GM12878 (cell line): ENCODE data around the gene CACNG5. TPM values are rescaled to one million over a fixed set of nuclear protein-coding genes. Genes with fewer than 3 reads are reported as not detected.

Source experiments
- ATAC-seq: fragments of 200-7000 bp; cut with Tn5 transposase; 3 replicates; pipeline ENCODE4 v1.9.1; 2020; ENCODE audit warnings: mild to moderate bottlenecking, moderate library complexity
- BruUV-seq: library from RNA; stranded (reverse); fragments of 400-500 nt; replicated peaks from 2 replicates; lab custom pipeline; 2021; lab: Mats Ljungman, UMichigan
- CTCF ChIA-PET: fragments of 300-600 bp; sonication (Branson Sonifier 250); formaldehyde crosslinking; extraction: SDS; loops from one replicate; lab custom pipeline; 2021; ENCODE audit warnings: inconsistent platforms; lab: Yijun Ruan, JAX
- POLR2A ChIA-PET: fragments of 350-600 bp; formaldehyde crosslinking; extraction: SDS; loops from one replicate; lab custom pipeline; 2021; ENCODE audit warnings: inconsistent platforms; lab: Charles Lee
- RAD21 ChIA-PET: fragments of 300-600 bp; sonication (Branson Sonifier 250); formaldehyde crosslinking; loops from one replicate; lab custom pipeline; 2023; ENCODE audit warnings: antibody characterized with exemption; ENCODE audit not compliant: unreplicated experiment; lab: Charles Lee
- SMC1A ChIA-PET: fragments of 300-600 bp; sonication (Branson Sonifier 250); formaldehyde crosslinking; loops from one replicate; lab custom pipeline; 2023; ENCODE audit not compliant: unreplicated experiment, uncharacterized antibody; lab: Charles Lee
- DNase-seq: peaks from one replicate; pipeline ENCODE4 v3.0.0-alpha.2; 2011; ENCODE audit warnings: low read depth, low spot score
- FAIRE-seq: peaks from 3 replicates; lab custom pipeline; 2011; peaks lifted over from hg19 to GRCh38; lab: Jason Lieb, UNC
- H2AFZ ChIP-seq: 2 replicates; pipeline ENCODE4 v1.6.0; 2011; ENCODE audit warnings: low read depth, low read length, control low read depth; ENCODE audit not compliant: control insufficient read depth
- H3K27ac ChIP-seq: 2 replicates; pipeline ENCODE4 v1.5.1; 2011; ENCODE audit warnings: control low read depth; ENCODE audit not compliant: control insufficient read depth, insufficient read depth
- H3K27me3 ChIP-seq, 2 experiments: replicated peaks in 1 of 2; 2 replicates each; pipeline versions ENCODE4 v1.6.0 to v1.6.1; 2011; ENCODE audit warnings: low read length in 1 of 2; ENCODE audit not compliant: control insufficient read depth in 2 of 2, insufficient read depth in 2 of 2
- H3K36me3 ChIP-seq, 2 experiments: 2 replicates each; pipeline ENCODE4 v1.5.1; 2011; ENCODE audit warnings: low read length in 1 of 2; ENCODE audit not compliant: control insufficient read depth in 2 of 2, insufficient read depth in 2 of 2
- H3K4me1 ChIP-seq: 2 replicates; pipeline ENCODE4 v1.6.1; 2011; ENCODE audit warnings: mild to moderate bottlenecking, low read length, moderate library complexity, mixed read lengths; ENCODE audit not compliant: control insufficient read depth, insufficient read depth
- H3K4me2 ChIP-seq: 2 replicates; pipeline ENCODE4 v1.6.0; 2011; ENCODE audit warnings: control low read depth; ENCODE audit not compliant: control insufficient read depth, insufficient read depth
- H3K4me3 ChIP-seq: fragments of 200-600 bp; sonication (generic); 2 replicates; pipeline ENCODE4 v1.5.1; 2016
- H3K79me2 ChIP-seq: 2 replicates; pipeline ENCODE4 v1.6.0; 2011; ENCODE audit warnings: low read length; ENCODE audit not compliant: control insufficient read depth, insufficient read depth
- H3K9ac ChIP-seq: 2 replicates; pipeline ENCODE4 v1.8.0; 2011; ENCODE audit warnings: low read length, control low read depth, mixed read lengths; ENCODE audit not compliant: control insufficient read depth, insufficient read depth
- H3K9me3 ChIP-seq: replicated peaks from 3 replicates; pipeline ENCODE4 v1.5.1; 2011; ENCODE audit warnings: mild to moderate bottlenecking, low read length; ENCODE audit not compliant: control insufficient read depth, insufficient read depth
- H4K20me1 ChIP-seq: 2 replicates; pipeline ENCODE4 v1.6.0; 2011; ENCODE audit not compliant: control insufficient read depth, insufficient read depth
- BACH1 ChIP-seq: fragments of 450-650 bp; IDR thresholded peaks from 2 replicates; pipeline ENCODE4 v1.6.1; 2017; ENCODE audit warnings: mild to moderate bottlenecking, borderline replicate concordance
- NR2C1 ChIP-seq: fragments of 450-650 bp; IDR thresholded peaks from 2 replicates; pipeline ENCODE4 v1.6.1; 2017; ENCODE audit warnings: antibody characterized with exemption, mild to moderate bottlenecking, moderate library complexity
- NRF1 ChIP-seq: conservative IDR thresholded peaks from 2 replicates; pipeline ENCODE4 v1.6.1; 2011; ENCODE audit warnings: mild to moderate bottlenecking, low read depth, low read length, improper control_type of control experiment
- SRF ChIP-seq, 2 experiments: IDR thresholded peaks; 2 replicates each; pipeline ENCODE4 v1.6.1; 2011; ENCODE audit warnings: low read depth in 2 of 2, low read length in 2 of 2, mild to moderate bottlenecking in 1 of 2, moderate library complexity in 1 of 2
- TAF1 ChIP-seq: IDR thresholded peaks from 2 replicates; pipeline ENCODE4 v1.6.1; 2011; ENCODE audit warnings: mild to moderate bottlenecking, low read depth, low read length, borderline replicate concordance
- WGBS: methylation state at CpG from one replicate; pipeline ENCODE4 v1.1.6; 2016; ENCODE audit warnings: low lambda C conversion rate; ENCODE audit not compliant: insufficient replicate concordance, insufficient coverage; ENCODE audit errors: missing lambda C conversion rate; 5-methylcytosine and 5-hydroxymethylcytosine counted together
- in situ Hi-C: fragments of 300-500 bp; cut with MboI; formaldehyde crosslinking; loops from 9 replicates; pipeline ENCODE4 v1.14.3; 2018; ENCODE audit warnings: mixed read lengths
- intact Hi-C: fragments of 100-400 bp; cut with micrococcal nuclease; formaldehyde crosslinking; loops from one replicate; pipeline ENCODE4 v1.14.2; 2022; ENCODE audit not compliant: unreplicated experiment
- polyA plus RNA-seq, 11 experiments: library from polyadenylated mRNA; depleted of rRNA in 4 of 11; unstranded in 6 of 11; stranded (reverse) in 5 of 11; fragments of >200 nt; fragmentation: Nextera tagmentation in 4 of 11; fragmentation: Illumina TruSeq in 1 of 11; extraction: Ambion mirVana in 4 of 11; extraction: Trizol in 1 of 11; gene quantifications; 1 replicate in 1 of 11; 2 replicates in 10 of 11; pipeline versions ENCODE4 v1.2.1 to v1.2.3, GENCODE V29; 2011 to 2016; ENCODE audit warnings: inconsistent platforms in 2 of 11, missing spikeins in 2 of 11, low read depth in 1 of 11
- total RNA-seq, 4 experiments: library from RNA; depleted of rRNA in 3 of 4; stranded (reverse); fragments of >200 nt in 3 of 4; fragmentation: Illumina TruSeq in 1 of 4; extraction: Trizol in 1 of 4; gene quantifications; 2 replicates each; pipeline versions ENCODE4 v1.2.1 to v1.2.3, GENCODE V29; 2013 to 2021
- TF ChIP-seq, protein P1 (sequence below): IDR thresholded peaks from 2 replicates; pipeline ENCODE4 v1.6.1; 2012; ENCODE audit warnings: mild to moderate bottlenecking, low read depth, low read length

The CACNG5 gene
- total and polyA plus RNA-seq, 10 of the 15 experiments (the other 5 are each of a cell fraction or from before 2014, with no cell fraction given) = not detected

DNA sequence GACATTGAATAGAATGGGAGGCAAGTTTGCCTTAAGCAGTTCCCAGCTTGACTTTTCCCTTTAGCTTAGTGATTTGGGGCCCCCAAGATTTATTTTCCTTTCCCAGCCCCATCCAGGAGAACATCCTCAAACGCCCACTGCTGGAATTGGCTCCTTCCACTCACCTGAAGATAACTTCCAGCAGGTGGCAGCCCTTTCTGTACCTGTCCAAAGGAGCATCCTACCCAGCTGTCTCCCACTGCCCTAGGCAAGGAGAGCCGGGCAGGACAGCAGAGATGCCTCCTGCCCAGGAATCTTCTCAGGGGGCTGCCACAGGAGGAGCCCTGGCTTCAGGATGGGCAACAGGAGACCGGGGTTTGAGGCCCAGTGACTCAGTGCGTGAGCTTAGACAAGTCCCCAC is 6.4 kb downstream of the CACNG5 start:
- Histone ChIP-seq H3K9me3 (no peaks in the 10 kb centered on the region), H3K36me3 (no peaks in the 10 kb centered on the region), H3K79me2 (no peaks in the 10 kb centered on the region), H2AFZ (no peak overlapping the region), H3K27ac (no peak overlapping the region), H3K4me2 (no peak overlapping the region), H3K4me1 (no peaks in the 10 kb centered on the region), H3K4me3 (no peak overlapping the region), H3K9ac (no peak overlapping the region), H3K27me3 (no peaks in the 10 kb centered on the region), H4K20me1 (no peaks in the 10 kb centered on the region)
- CTCF ChIA-PET = interaction anchor here (1.1 to 1.2 kb wide), 3 partner anchors 10 to 241 kb away, joined by 3 read pairs; no protein-coding TSS in a partner anchor
- no TSS peak for BruUV-seq
- TF ChIP-seq, protein P1, sequence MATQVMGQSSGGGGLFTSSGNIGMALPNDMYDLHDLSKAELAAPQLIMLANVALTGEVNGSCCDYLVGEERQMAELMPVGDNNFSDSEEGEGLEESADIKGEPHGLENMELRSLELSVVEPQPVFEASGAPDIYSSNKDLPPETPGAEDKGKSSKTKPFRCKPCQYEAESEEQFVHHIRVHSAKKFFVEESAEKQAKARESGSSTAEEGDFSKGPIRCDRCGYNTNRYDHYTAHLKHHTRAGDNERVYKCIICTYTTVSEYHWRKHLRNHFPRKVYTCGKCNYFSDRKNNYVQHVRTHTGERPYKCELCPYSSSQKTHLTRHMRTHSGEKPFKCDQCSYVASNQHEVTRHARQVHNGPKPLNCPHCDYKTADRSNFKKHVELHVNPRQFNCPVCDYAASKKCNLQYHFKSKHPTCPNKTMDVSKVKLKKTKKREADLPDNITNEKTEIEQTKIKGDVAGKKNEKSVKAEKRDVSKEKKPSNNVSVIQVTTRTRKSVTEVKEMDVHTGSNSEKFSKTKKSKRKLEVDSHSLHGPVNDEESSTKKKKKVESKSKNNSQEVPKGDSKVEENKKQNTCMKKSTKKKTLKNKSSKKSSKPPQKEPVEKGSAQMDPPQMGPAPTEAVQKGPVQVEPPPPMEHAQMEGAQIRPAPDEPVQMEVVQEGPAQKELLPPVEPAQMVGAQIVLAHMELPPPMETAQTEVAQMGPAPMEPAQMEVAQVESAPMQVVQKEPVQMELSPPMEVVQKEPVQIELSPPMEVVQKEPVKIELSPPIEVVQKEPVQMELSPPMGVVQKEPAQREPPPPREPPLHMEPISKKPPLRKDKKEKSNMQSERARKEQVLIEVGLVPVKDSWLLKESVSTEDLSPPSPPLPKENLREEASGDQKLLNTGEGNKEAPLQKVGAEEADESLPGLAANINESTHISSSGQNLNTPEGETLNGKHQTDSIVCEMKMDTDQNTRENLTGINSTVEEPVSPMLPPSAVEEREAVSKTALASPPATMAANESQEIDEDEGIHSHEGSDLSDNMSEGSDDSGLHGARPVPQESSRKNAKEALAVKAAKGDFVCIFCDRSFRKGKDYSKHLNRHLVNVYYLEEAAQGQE = no peak
- no peak for TF ChIP-seq SRF (IDR thresholded peaks at IDR 0.05; ENCODE audit: low read depth in 2 of 2, low read length in 2 of 2)
- DNase-seq (no peak), FAIRE-seq (no peak), ATAC-seq (no peak)
- intact Hi-C loops = no loop called here
- RAD21 ChIA-PET = interaction anchor here (0.6 kb wide), 1 partner anchor 551 kb away, joined by 3 read pairs; no protein-coding TSS in a partner anchor
- in situ Hi-C loops = no loop called here
- SMC1A ChIA-PET = interaction anchor here (0.8 kb wide), 1 partner anchor 241 kb away, joined by 4 read pairs; no protein-coding TSS in a partner anchor
- POLR2A ChIA-PET = no interaction called here
- WGBS = 8% methylated on average over 4 of the region's 4 CpGs

- no peak for DNase-seq
- Histone ChIP-seq H3K27ac (no peak overlapping the region), H3K4me1 (no peaks in the 10 kb centered on the region), H2AFZ (no peak overlapping the region), H4K20me1 (no peaks in the 10 kb centered on the region), H3K9me3 (no peaks in the 10 kb centered on the region), H3K4me2 (no peak overlapping the region), H3K4me3 (no peak overlapping the region), H3K27me3 (no peaks in the 10 kb centered on the region), H3K36me3 (no peaks in the 10 kb centered on the region), H3K79me2 (no peaks in the 10 kb centered on the region), H3K9ac (no peak overlapping the region)
- no peak for FAIRE-seq
- TF ChIP-seq TAF1 (no peak), BACH1 (no peak), NR2C1 (no peak), NRF1 (no peak)
- intact Hi-C loops (no loop called here), in situ Hi-C loops (no loop called here)
- CTCF ChIA-PET = interaction anchor here (1.1 to 1.2 kb wide), 2 partner anchors 114 to 240 kb away, joined by 3 read pairs; no protein-coding TSS in a partner anchor
- POLR2A ChIA-PET = no interaction called here
- SMC1A ChIA-PET = interaction anchor here (0.8 kb wide), 1 partner anchor 240 kb away, joined by 4 read pairs; no protein-coding TSS in a partner anchor
- 0% methylated on average over 4 of the region's 4 CpGs for WGBS
- ATAC-seq = no peak
- no TSS peak for BruUV-seq
- RAD21 ChIA-PET = interaction anchor here (0.6 kb wide), 1 partner anchor 552 kb away, joined by 3 read pairs; no protein-coding TSS in a partner anchor
Observed at GRCh38 chr17:66841744-66842143, 6.8 kb downstream of the CACNG5 start.
